Measurements from ENCODE around the gene GP9. TPM values are rescaled to one million over a fixed set of nuclear protein-coding genes. Genes with fewer than 3 reads are reported as not detected.

Gene GP9
- total and polyA plus RNA-seq, 2 donors (not counting 1 experiment from before 2014, with no cell fraction given) = not detected

DNA sequence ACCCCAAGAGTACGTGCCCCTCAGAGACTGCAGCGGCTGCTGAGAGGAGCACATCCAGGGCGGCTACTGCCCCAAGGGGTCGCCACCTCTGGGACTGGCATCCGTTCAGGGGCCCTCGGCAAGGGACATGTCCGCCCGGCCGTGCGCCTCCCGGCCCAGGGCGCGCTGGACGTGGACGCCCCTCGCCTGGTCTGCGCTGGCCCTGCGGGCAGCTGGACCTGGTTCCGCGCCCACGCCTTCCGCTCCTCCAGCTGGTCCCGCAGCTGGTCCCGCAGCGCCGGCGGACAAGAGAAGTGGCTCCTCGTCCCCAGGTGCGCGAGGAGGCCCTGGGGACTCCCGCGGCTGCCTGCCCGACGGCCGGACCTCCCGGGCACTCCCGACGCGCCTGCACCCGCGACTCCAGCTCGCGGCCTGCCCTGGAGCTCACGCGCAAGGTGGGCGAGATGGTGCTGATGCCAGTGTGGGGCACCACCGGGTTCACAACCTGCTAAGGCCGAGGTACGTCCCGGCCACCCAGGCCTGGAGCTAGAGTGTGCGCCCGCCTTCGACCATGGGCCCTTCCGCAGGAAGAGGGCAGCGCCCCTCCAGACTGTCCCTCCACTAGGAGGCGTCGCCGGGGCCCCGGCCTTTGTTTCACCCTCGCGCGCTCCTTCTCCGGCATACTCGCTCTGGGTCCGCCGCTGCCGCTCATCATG lies 14.4 kb upstream of the GP9 start:
- H3K9ac ChIP-seq (ENCODE audit: low read length) = peak overlapping the region; percentile 39
- Mint-ChIP-seq H3K27me3 (peaks cover 41% of the 10 kb centered on the region), H3K9me3 (ENCODE audit: insufficient read depth) (peaks cover 13% of the 10 kb centered on the region), H3K4me1 (peaks cover 2% of the 10 kb centered on the region), H3K4me3 (no peak overlapping the region), H3K27ac (no peak overlapping the region)
- 39% methylated on average over 67 of the region's 67 CpGs for WGBS (ENCODE audit: insufficient coverage)
- H3K27ac ChIP-seq (ENCODE audit: low read length in 2 of 2) = no peak overlapping the region
- no peaks in the 10 kb centered on the region for H3K36me3 ChIP-seq (replicated peaks in 1 of 2; ENCODE audit: control extremely low read depth in 1 of 2, control insufficient read depth in 1 of 2, extremely low read depth in 1 of 2, insufficient read depth in 2 of 2, low read length in 1 of 2)
- ATAC-seq (ENCODE audit: low read depth) = peak; percentile 17
- no peaks in the 10 kb centered on the region for H3K79me2 ChIP-seq (ENCODE audit: control insufficient read depth, insufficient read depth, low read length)
- intact Hi-C loops (cut with micrococcal nuclease) = no loop called here
- peak overlapping the region in 3 of 5 experiments; percentile 32 to 34 (median 33) for H3K4me3 ChIP-seq (ENCODE audit: control extremely low read depth in 1 of 5, extremely low read depth in 1 of 5, insufficient read depth in 1 of 5, low read depth in 2 of 5, low read length in 4 of 5)
- DNase-seq = peak; percentile 42
- H2AFZ ChIP-seq (ENCODE audit: insufficient read depth, low read depth, low read length, poor library complexity, severe bottlenecking) = peak overlapping the region; percentile 69
- peak overlapping the region; percentile 77 for H3K4me2 ChIP-seq (replicated peaks; ENCODE audit: low read depth, low read length, poor library complexity, severe bottlenecking)
- H3K4me1 ChIP-seq (ENCODE audit: control insufficient read depth in 2 of 2, insufficient read depth in 2 of 2, low read length in 2 of 2) = peaks cover 2 to 11% of the 10 kb centered on the region in 2 donors
- no peaks in the 10 kb centered on the region for H4K20me1 ChIP-seq (ENCODE audit: control insufficient read depth, insufficient read depth, low read length, poor library complexity, severe bottlenecking)
- peaks cover 0 to 34% (median 12%) of the 10 kb centered on the region in 4 experiments for H3K27me3 ChIP-seq (replicated peaks in 1 of 4; ENCODE audit: control extremely low read depth in 1 of 4, control insufficient read depth in 3 of 4, insufficient read depth in 4 of 4, low read length in 3 of 4)
- TF ChIP-seq EZH2 (IDR thresholded peaks at IDR 0.05; ENCODE audit: borderline replicate concordance, insufficient read depth, low read depth, low read length, poor library complexity, severe bottlenecking) (no peak), CTCF (IDR thresholded peaks at IDR 0.05) (no peak)
- H3K9me3 ChIP-seq (ENCODE audit: control extremely low read depth in 1 of 3, control insufficient read depth in 2 of 3, insufficient read depth in 1 of 3, low read length in 2 of 3) = peaks cover 1 to 22% (median 8%) of the 10 kb centered on the region in 3 donors
- ChIA-PET POLR2A (no interaction called here), CTCF (no interaction called here)

Measured in B cell (primary cell).